IMR-90 (cell line): Measurements from ENCODE around the gene NAV2. TPM values are rescaled to one million over a fixed set of nuclear protein-coding genes. Genes with fewer than 3 reads are reported as not detected.

ENCODE experiments used
- ATAC-seq: fragments of 200-7000 bp; cut with Tn5 transposase; 2 replicates; pipeline ENCODE4 v1.9.1; 2020; ENCODE audit warnings: low read depth, mild to moderate bottlenecking, moderate library complexity
- BruUV-seq: library from RNA; stranded (reverse); fragments of 400-500 nt; replicated peaks from 2 replicates; lab custom pipeline; 2021; lab: Mats Ljungman, UMichigan
- CTCF ChIA-PET: fragments of 300-600 bp; formaldehyde crosslinking; extraction: SDS; loops from one replicate; lab custom pipeline; 2021; ENCODE audit warnings: antibody characterized with exemption; lab: Yijun Ruan, JAX
- POLR2A ChIA-PET: fragments of 300-600 bp; sonication (Branson Sonifier 250); formaldehyde crosslinking; loops from one replicate; lab custom pipeline; 2022; ENCODE audit warnings: antibody characterized with exemption; ENCODE audit not compliant: unreplicated experiment; lab: Charles Lee
- DNase-seq: peaks from one replicate; pipeline ENCODE4 v3.0.0; 2013
- H2AFZ ChIP-seq: replicated peaks from 2 replicates; pipeline ENCODE3; 2013; ENCODE audit warnings: low read length, mild to moderate bottlenecking; ENCODE audit not compliant: poor library complexity
- H2AK5ac ChIP-seq: 2 replicates; pipeline ENCODE4 v1.6.1; 2013; ENCODE audit warnings: low read depth, low read length, inconsistent platforms
- H2AK9ac ChIP-seq: replicated peaks from 2 replicates; pipeline ENCODE3; 2013; ENCODE audit warnings: mild to moderate bottlenecking, low read depth, low read length, moderate library complexity; ENCODE audit not compliant: poor library complexity
- H2BK120ac ChIP-seq: 2 replicates; pipeline ENCODE4 v1.6.1; 2013; ENCODE audit warnings: low read depth, low read length, inconsistent platforms
- H2BK15ac ChIP-seq: 3 replicates; pipeline ENCODE4 v1.6.1; 2013; ENCODE audit warnings: low read depth, low read length, inconsistent platforms
- H2BK20ac ChIP-seq: 2 replicates; pipeline ENCODE4 v1.6.1; 2013; ENCODE audit warnings: low read depth, mild to moderate bottlenecking, inconsistent platforms, low read length, moderate library complexity
- H2BK5ac ChIP-seq: 2 replicates; pipeline ENCODE4 v1.6.1; 2013; ENCODE audit warnings: mild to moderate bottlenecking, low read depth, low read length, inconsistent platforms; ENCODE audit not compliant: poor library complexity, severe bottlenecking
- H3K14ac ChIP-seq: replicated peaks from 2 replicates; pipeline ENCODE4 v1.6.1; 2013; ENCODE audit warnings: low read depth, low read length, inconsistent platforms
- H3K18ac ChIP-seq: 2 replicates; pipeline ENCODE4 v1.6.1; 2013; ENCODE audit warnings: low read depth, low read length, control low read depth
- H3K23ac ChIP-seq: 2 replicates; pipeline ENCODE4 v1.6.1; 2013; ENCODE audit warnings: low read depth, low read length, inconsistent platforms
- H3K27ac ChIP-seq: 2 replicates; pipeline ENCODE4 v1.5.1; 2013; ENCODE audit warnings: mild to moderate bottlenecking, control low read depth, low read length; ENCODE audit not compliant: insufficient read depth
- H3K27me3 ChIP-seq: 2 replicates; pipeline ENCODE4 v1.6.1; 2013; ENCODE audit warnings: low read length; ENCODE audit not compliant: control insufficient read depth, insufficient read depth
- H3K36me3 ChIP-seq: 2 replicates; pipeline ENCODE4 v1.6.1; 2013; ENCODE audit warnings: low read length, mixed read lengths; ENCODE audit not compliant: control insufficient read depth, insufficient read depth
- H3K4ac ChIP-seq: 2 replicates; pipeline ENCODE4 v1.6.1; 2013; ENCODE audit warnings: low read depth, low read length, inconsistent platforms
- H3K4me1 ChIP-seq: 2 replicates; pipeline ENCODE4 v1.6.1; 2013; ENCODE audit warnings: low read length, mixed read lengths; ENCODE audit not compliant: control insufficient read depth, insufficient read depth
- H3K4me2 ChIP-seq: 2 replicates; pipeline ENCODE4 v1.6.1; 2013; ENCODE audit warnings: low read depth, mild to moderate bottlenecking, control low read depth, low read length, moderate library complexity
- H3K4me3 ChIP-seq: 2 replicates; pipeline ENCODE4 v1.5.1; 2013; ENCODE audit warnings: low read depth, mild to moderate bottlenecking, control low read depth, low read length, moderate library complexity; ENCODE audit not compliant: insufficient read depth
- H3K56ac ChIP-seq: 2 replicates; pipeline ENCODE4 v1.6.1; 2013; ENCODE audit warnings: low read length, inconsistent platforms; ENCODE audit not compliant: insufficient read depth; ENCODE audit errors: extremely low read depth
- H3K79me1 ChIP-seq, 2 experiments: 2 replicates each; pipeline ENCODE4 v1.6.1; 2013; ENCODE audit warnings: low read length in 2 of 2, inconsistent platforms in 1 of 2, low read depth in 1 of 2
- H3K9ac ChIP-seq: 2 replicates; pipeline ENCODE4 v1.6.1; 2013; ENCODE audit warnings: low read depth, low read length, control low read depth
- H3K9me1 ChIP-seq: 2 replicates; pipeline ENCODE4 v1.6.1; 2013; ENCODE audit warnings: low read length, inconsistent platforms; ENCODE audit not compliant: insufficient read depth
- H3K9me3 ChIP-seq: 2 replicates; pipeline ENCODE4 v1.6.1; 2013; ENCODE audit warnings: low read length; ENCODE audit not compliant: control insufficient read depth, insufficient read depth
- H4K20me1 ChIP-seq: 2 replicates; pipeline ENCODE4 v1.6.1; 2013; ENCODE audit warnings: low read length, inconsistent platforms; ENCODE audit not compliant: insufficient read depth
- H4K5ac ChIP-seq: 2 replicates; pipeline ENCODE4 v1.6.1; 2013; ENCODE audit warnings: mild to moderate bottlenecking, low read depth, low read length, control low read depth
- H4K8ac ChIP-seq, 2 experiments: 2 replicates each; pipeline ENCODE4 v1.6.1; 2013; ENCODE audit warnings: low read depth in 2 of 2, low read length in 2 of 2, control low read depth in 1 of 2, inconsistent platforms in 1 of 2
- H4K91ac ChIP-seq: 2 replicates; pipeline ENCODE4 v1.6.1; 2013; ENCODE audit warnings: low read depth, low read length, inconsistent platforms; ENCODE audit not compliant: insufficient read depth
- BHLHE40 ChIP-seq: fragments of 150-350 bp; IDR thresholded peaks from 2 replicates; pipeline ENCODE4 v1.6.1; 2016; ENCODE audit warnings: mild to moderate bottlenecking, low read depth, low read length
- CEBPB ChIP-seq: IDR thresholded peaks from 2 replicates; pipeline ENCODE4 v1.6.1; 2012; ENCODE audit warnings: low read depth, low read length, improper control_type of control experiment
- MAFK ChIP-seq: IDR thresholded peaks from 2 replicates; pipeline ENCODE4 v1.6.1; 2012; ENCODE audit warnings: low read depth, low read length, improper control_type of control experiment
- MAZ ChIP-seq: IDR thresholded peaks from 2 replicates; pipeline ENCODE4 v1.6.1; 2012; ENCODE audit warnings: low read depth, mild to moderate bottlenecking, low read length, improper control_type of control experiment, moderate library complexity, borderline replicate concordance
- POLR2A ChIP-seq: IDR thresholded peaks from 2 replicates; pipeline ENCODE4 v1.6.1; 2012; ENCODE audit warnings: mild to moderate bottlenecking, low read depth, low read length
- RAD21 ChIP-seq: IDR thresholded peaks from 2 replicates; pipeline ENCODE4 v1.6.1; 2012; ENCODE audit warnings: low read length, improper control_type of control experiment
- RCOR1 ChIP-seq: IDR thresholded peaks from 2 replicates; pipeline ENCODE4 v1.6.1; 2012; ENCODE audit warnings: mild to moderate bottlenecking, low read length, improper control_type of control experiment; ENCODE audit not compliant: insufficient replicate concordance
- WGBS, 2 experiments: methylation state at CpG; one replicate each; pipeline versions ENCODE4 v1.1.5 to v1.1.7; 2013; ENCODE audit warnings: missing lambda C conversion rate in 2 of 2; ENCODE audit not compliant: insufficient read length in 1 of 2; ENCODE audit errors: extremely low coverage in 2 of 2; 5-methylcytosine and 5-hydroxymethylcytosine counted together
- dilution Hi-C: fragments of 300-500 bp; cut with HindIII; formaldehyde crosslinking; loops from one replicate; pipeline ENCODE4 v1.14.3; 2018; ENCODE audit warnings: low sequenced_read_pairs; ENCODE audit not compliant: unreplicated experiment
- in situ Hi-C: fragments of 300-500 bp; cut with MboI; formaldehyde crosslinking; loops from 3 replicates; pipeline ENCODE4 v1.14.3; 2019; ENCODE audit warnings: low sequenced_read_pairs, inconsistent platforms, mixed read lengths
- intact Hi-C: fragments of 100-400 bp; cut with micrococcal nuclease; formaldehyde crosslinking; loops from 2 replicates; pipeline ENCODE4 v1.10.0; 2022
- polyA plus RNA-seq, 3 experiments: library from polyadenylated mRNA; depleted of rRNA; stranded (reverse); fragments of >200 nt; gene quantifications; 2 replicates each; pipeline ENCODE4 v1.2.3, GENCODE V29; 2012; ENCODE audit warnings: low replicate concordance in 1 of 3
- total RNA-seq: library from RNA; depleted of rRNA; stranded (reverse); fragments of >200 nt; gene quantifications from 2 replicates; pipeline ENCODE4 v1.2.3, GENCODE V29; 2012
- TF ChIP-seq, protein P1 (sequence below): conservative IDR thresholded peaks from 2 replicates; pipeline ENCODE4 v1.5.1; 2012; ENCODE audit warnings: mild to moderate bottlenecking, low read depth, low read length, improper control_type of control experiment
- TF ChIP-seq, protein P2 (sequence below): fragments of 150-350 bp; IDR thresholded peaks from 2 replicates; pipeline ENCODE4 v1.6.1; 2017; ENCODE audit warnings: mild to moderate bottlenecking, antibody characterized with exemption, low read length, low read depth

The NAV2 gene
- total and polyA plus RNA-seq, 2 of the 4 experiments (the other 2 are of a cell fraction), result 4.5 to 12.6 TPM

DNA sequence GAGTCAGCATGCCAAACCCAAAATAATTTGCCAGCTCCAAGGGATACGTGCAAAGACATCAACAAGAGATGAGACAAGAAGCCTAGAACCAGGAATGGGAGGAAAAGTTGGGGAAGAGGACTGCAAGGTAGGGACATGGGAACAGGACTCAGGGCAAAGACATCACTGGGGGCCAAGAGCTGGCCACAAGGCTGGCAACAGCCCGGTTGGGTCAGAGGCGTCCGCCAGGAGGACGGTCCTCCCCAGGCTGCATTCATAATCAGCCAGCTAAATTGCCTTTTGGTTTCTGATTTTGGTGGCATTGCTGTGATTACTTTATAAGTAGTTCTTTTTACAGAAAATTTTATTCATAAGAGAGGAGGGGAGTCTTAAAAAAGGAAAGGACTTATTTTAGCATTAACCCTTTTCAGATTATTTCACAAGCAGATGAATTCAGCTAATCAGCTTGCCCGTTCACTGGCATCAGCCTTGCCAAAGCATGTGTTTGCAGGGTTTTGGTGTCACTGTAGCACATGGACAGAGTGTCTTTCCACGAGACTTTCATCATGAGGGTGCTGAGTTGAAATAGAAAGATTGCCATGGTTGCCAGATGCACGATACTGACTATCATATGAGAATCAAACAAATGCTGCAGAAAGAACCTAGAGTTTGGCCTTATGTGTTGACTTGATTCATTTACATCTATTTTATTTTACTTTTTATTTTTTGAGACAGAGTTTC, 23.2 kb upstream of the NAV2 start:
- H3K14ac ChIP-seq, result no peak overlapping the region
- no peak overlapping the region for H2BK15ac ChIP-seq
- no peak for ATAC-seq
- ChIA-PET POLR2A (no interaction called here), CTCF (no interaction called here)
- H3K9ac ChIP-seq, result no peak overlapping the region
- TF ChIP-seq, protein P1, sequence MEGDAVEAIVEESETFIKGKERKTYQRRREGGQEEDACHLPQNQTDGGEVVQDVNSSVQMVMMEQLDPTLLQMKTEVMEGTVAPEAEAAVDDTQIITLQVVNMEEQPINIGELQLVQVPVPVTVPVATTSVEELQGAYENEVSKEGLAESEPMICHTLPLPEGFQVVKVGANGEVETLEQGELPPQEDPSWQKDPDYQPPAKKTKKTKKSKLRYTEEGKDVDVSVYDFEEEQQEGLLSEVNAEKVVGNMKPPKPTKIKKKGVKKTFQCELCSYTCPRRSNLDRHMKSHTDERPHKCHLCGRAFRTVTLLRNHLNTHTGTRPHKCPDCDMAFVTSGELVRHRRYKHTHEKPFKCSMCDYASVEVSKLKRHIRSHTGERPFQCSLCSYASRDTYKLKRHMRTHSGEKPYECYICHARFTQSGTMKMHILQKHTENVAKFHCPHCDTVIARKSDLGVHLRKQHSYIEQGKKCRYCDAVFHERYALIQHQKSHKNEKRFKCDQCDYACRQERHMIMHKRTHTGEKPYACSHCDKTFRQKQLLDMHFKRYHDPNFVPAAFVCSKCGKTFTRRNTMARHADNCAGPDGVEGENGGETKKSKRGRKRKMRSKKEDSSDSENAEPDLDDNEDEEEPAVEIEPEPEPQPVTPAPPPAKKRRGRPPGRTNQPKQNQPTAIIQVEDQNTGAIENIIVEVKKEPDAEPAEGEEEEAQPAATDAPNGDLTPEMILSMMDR, result no peak
- TF ChIP-seq MAFK, result no peak
- TF ChIP-seq RCOR1, result no peak
- no peak for TF ChIP-seq MAZ
- no peak for TF ChIP-seq CEBPB
- TF ChIP-seq POLR2A, result no peak
- TF ChIP-seq, protein P2, sequence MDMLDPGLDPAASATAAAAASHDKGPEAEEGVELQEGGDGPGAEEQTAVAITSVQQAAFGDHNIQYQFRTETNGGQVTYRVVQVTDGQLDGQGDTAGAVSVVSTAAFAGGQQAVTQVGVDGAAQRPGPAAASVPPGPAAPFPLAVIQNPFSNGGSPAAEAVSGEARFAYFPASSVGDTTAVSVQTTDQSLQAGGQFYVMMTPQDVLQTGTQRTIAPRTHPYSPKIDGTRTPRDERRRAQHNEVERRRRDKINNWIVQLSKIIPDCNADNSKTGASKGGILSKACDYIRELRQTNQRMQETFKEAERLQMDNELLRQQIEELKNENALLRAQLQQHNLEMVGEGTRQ, result no peak
- TF ChIP-seq RAD21, result no peak
- no peak for TF ChIP-seq BHLHE40
- intact Hi-C loops, result no loop called here
- no peak overlapping the region for H2BK20ac ChIP-seq
- no peak overlapping the region for H3K27ac ChIP-seq
- no peak overlapping the region for H2AFZ ChIP-seq
- in situ Hi-C loops, result no loop called here
- dilution Hi-C loops, result no loop called here
- no peak overlapping the region for H3K56ac ChIP-seq
- no peaks in the 10 kb centered on the region for H3K79me1 ChIP-seq
- no peak overlapping the region for H3K23ac ChIP-seq
- no peak for DNase-seq
- no peak overlapping the region for H2BK5ac ChIP-seq
- H4K8ac ChIP-seq, result no peak overlapping the region
- H3K4me1 ChIP-seq, result no peaks in the 10 kb centered on the region
- BruUV-seq, result no TSS peak
- H4K20me1 ChIP-seq, result no peaks in the 10 kb centered on the region
- H3K18ac ChIP-seq, result no peak overlapping the region
- no peak overlapping the region for H3K4me3 ChIP-seq
- H3K9me1 ChIP-seq, result no peaks in the 10 kb centered on the region
- no peak overlapping the region for H2AK5ac ChIP-seq
- no peak overlapping the region for H2AK9ac ChIP-seq
- H2BK120ac ChIP-seq, result no peak overlapping the region
- H3K36me3 ChIP-seq, result no peaks in the 10 kb centered on the region
- 100% methylated on average over 2 of the region's 8 CpGs; no CpG with 5 or more reads in 1 of the 2 experiments for WGBS, 2 experiments
- no peaks in the 10 kb centered on the region for H3K9me3 ChIP-seq
- H4K5ac ChIP-seq, result no peak overlapping the region
- no peak overlapping the region for H4K91ac ChIP-seq
- H3K4ac ChIP-seq, result no peak overlapping the region
- peaks cover 4% of the 10 kb centered on the region for H3K27me3 ChIP-seq
- H3K4me2 ChIP-seq, result no peak overlapping the region
